C4-2B (cell line): ENCODE data around the gene PIGQ.

Experiments
- H3K27ac ChIP-seq: fragments of 450-650 bp; 2 replicates; pipeline ENCODE4 v1.5.1; 2017
- ZFX ChIP-seq: fragments of 450-650 bp; IDR thresholded peaks from 2 replicates; pipeline ENCODE4 v1.6.1; 2017
- TF ChIP-seq, protein P1 (sequence below): fragments of 450-650 bp; conservative IDR thresholded peaks from 2 replicates; pipeline ENCODE4 v1.5.1; 2017; ENCODE audit warnings: mild to moderate bottlenecking

Gene PIGQ

DNA sequence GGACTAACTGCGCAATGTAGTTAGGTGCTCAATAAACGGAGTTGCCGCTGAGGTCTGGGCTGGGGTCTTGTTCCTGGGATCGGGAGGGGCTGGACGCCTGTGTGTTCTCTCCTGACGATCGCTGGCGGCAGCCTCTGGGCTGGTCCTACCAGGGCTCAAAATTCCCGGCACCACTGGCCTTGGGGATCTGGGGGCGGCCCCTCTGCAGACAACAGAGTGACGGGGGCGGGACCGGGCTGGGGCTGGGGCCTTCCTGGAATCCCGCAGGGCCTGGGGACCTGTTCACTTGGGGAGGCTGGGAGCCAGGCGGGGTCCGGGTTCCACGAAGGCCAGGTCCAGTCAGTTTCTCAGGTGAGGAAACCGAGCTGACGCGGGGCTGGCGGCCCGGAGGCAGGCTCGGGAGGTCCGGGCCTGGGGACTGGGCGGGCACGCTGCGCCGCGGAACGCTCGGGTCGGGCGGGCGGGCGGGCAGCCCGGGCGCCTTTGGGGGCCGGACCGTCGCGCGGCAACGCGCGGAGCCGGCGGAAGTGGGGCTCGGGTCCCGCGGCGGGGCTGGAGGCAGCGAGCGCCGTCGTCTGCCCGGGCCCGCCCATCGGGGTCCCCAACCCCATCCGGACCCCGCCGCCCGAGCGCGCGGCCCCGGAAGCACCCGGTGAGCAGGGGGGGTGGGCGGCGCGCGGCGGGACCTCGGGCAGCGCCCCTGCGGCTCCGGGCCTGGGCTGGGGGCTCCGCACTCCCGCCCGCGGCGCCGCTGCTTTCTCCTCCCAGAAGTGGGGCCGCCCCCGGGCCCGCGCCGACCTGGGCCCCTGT is at the start of gene PIGQ:
Gene PIGQ, plus strand, starts transcription at position 524 of the 810 bp plus-strand sequence. CDS start 4,107 bp downstream, outside the sequence.
- TF ChIP-seq, protein P1, sequence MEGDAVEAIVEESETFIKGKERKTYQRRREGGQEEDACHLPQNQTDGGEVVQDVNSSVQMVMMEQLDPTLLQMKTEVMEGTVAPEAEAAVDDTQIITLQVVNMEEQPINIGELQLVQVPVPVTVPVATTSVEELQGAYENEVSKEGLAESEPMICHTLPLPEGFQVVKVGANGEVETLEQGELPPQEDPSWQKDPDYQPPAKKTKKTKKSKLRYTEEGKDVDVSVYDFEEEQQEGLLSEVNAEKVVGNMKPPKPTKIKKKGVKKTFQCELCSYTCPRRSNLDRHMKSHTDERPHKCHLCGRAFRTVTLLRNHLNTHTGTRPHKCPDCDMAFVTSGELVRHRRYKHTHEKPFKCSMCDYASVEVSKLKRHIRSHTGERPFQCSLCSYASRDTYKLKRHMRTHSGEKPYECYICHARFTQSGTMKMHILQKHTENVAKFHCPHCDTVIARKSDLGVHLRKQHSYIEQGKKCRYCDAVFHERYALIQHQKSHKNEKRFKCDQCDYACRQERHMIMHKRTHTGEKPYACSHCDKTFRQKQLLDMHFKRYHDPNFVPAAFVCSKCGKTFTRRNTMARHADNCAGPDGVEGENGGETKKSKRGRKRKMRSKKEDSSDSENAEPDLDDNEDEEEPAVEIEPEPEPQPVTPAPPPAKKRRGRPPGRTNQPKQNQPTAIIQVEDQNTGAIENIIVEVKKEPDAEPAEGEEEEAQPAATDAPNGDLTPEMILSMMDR = no peak
- peak; percentile 80; the same call in 1 of the 2 replicates for TF ChIP-seq ZFX
- peak within 1 kb of the TSS; percentile 70 for H3K27ac ChIP-seq

- no peak for TF ChIP-seq ZFX
- H3K27ac ChIP-seq = no peak overlapping the region
Measured at GRCh38 chr16:520847-521246, 48.9 kb upstream of the PIGQ start.

GRCh38 chr16:521381-522210 is 48.2 kb upstream of the PIGQ start:
- TF ChIP-seq, protein P1 = no peak; the same call in 1 of the 2 replicates
- H3K27ac ChIP-seq = no peak overlapping the region

DNA sequence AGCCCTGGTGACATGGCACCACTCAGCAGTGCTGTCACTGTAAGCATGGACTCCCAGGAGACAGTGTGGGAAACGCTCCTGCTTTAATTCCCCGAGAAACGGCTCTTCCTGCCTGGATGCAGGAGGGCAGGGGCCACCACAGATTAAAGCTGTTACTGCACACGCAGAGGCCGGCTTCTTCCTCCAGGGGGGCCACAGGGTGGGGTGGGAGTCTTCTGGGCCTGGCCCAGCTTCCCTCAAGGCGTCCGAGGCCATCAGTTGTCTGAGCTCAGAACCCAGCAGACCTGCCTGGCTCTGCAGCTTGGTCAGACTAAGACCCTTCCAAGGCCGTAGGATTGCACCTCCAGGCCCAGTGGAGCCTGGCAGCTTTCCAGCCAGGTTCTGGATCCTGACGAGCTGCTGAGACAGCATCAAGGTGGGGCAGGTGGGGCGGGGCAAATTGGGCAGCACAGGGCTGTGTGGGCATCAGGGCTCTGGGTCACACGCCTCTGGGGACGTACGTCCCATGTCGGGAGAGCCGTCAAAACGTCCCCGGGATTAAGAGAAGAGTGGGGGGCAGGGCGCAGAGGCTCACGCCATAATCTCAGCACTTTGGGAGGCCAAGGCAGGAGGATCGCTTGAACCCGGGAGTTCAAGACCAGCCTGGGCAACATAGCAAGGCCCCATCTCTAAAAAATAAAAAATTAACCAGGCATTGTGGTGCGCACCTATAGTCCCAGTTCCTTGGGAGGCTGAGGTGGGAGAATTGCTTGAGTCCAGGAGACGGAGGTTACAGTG is 47.3 kb upstream of the PIGQ start:
- TF ChIP-seq, protein P1 = no peak
- TF ChIP-seq ZFX = no peak
- H3K27ac ChIP-seq = no peak overlapping the region

GRCh38 chr16:523097-523741 is 46.5 kb upstream of the PIGQ start:
- H3K27ac ChIP-seq = no peak overlapping the region
- TF ChIP-seq, protein P1 = no peak
- TF ChIP-seq ZFX = no peak

- H3K27ac ChIP-seq = no peak overlapping the region
- TF ChIP-seq ZFX = no peak
- TF ChIP-seq, protein P1 = no peak
Measured at GRCh38 chr16:524274-525040, 45.3 kb upstream of the PIGQ start.

- no peak overlapping the region for H3K27ac ChIP-seq
- no peak for TF ChIP-seq ZFX
- TF ChIP-seq, protein P1 = no peak
Measured at GRCh38 chr16:525123-525519, 44.6 kb upstream of the PIGQ start.
